K562 (cell line): ENCODE data around the gene RASSF7. TPM values are rescaled to one million over a fixed set of nuclear protein-coding genes. Genes with fewer than 3 reads are reported as not detected.

ENCODE experiments used
- BRF2 ChIP-seq: IDR thresholded peaks from 3 replicates; pipeline ENCODE4 v1.6.1; 2011; ENCODE audit warnings: borderline replicate concordance, mild to moderate bottlenecking; ENCODE audit not compliant: insufficient read length, insufficient read depth
- CHD1 ChIP-seq: fragments of 200-600 bp; sonication (generic); IDR thresholded peaks from one replicate; pipeline ENCODE4 v1.6.1; 2012; ENCODE audit warnings: mild to moderate bottlenecking, moderate library complexity, low read length, inconsistent platforms
- DPF2 ChIP-seq: fragments of 450-650 bp; IDR thresholded peaks from 2 replicates; pipeline ENCODE4 v1.6.1; 2016
- ESRRA ChIP-seq: fragments of 450-650 bp; IDR thresholded peaks from 2 replicates; pipeline ENCODE4 v1.6.1; 2014; ENCODE audit warnings: low read depth, mild to moderate bottlenecking, moderate library complexity, borderline replicate concordance
- SMARCA4 ChIP-seq: fragments of 450-650 bp; IDR thresholded peaks from 2 replicates; pipeline ENCODE4 v1.6.1; 2016
- TAF1 ChIP-seq: IDR thresholded peaks from 2 replicates; pipeline ENCODE4 v1.6.1; 2011; ENCODE audit warnings: mild to moderate bottlenecking, low read length, moderate library complexity; ENCODE audit not compliant: insufficient read depth, control insufficient read depth, severe bottlenecking; ENCODE audit errors: extremely low read depth
- TGIF2 ChIP-seq: sonication (generic); formaldehyde crosslinking; IDR thresholded peaks from 2 replicates; pipeline ENCODE4 v1.8.1; 2022; ENCODE audit warnings: mild to moderate bottlenecking, missing genetic modification reagents, moderate library complexity
- ZBTB40 ChIP-seq, 2 experiments: fragments of 450-650 bp in 1 of 2; sonication (generic) in 1 of 2; formaldehyde crosslinking in 1 of 2; IDR thresholded peaks; 2 replicates each; pipeline versions ENCODE4 v1.7.1 to v1.9.0; 2016 to 2022; ENCODE audit warnings: inconsistent platforms in 1 of 2, mild to moderate bottlenecking in 1 of 2, missing genetic modification reagents in 1 of 2
- polyA plus RNA-seq, 8 experiments: library from polyadenylated mRNA; depleted of rRNA in 4 of 8; stranded (reverse) in 5 of 8; unstranded in 3 of 8; fragments of >200 nt; fragmentation: Nextera tagmentation in 2 of 8; fragmentation: Illumina TruSeq in 1 of 8; extraction: Ambion mirVana in 2 of 8; extraction: Trizol in 1 of 8; gene quantifications; 2 replicates each; pipeline versions ENCODE4 v1.2.1 to v1.2.3, GENCODE V29; 2011 to 2014; ENCODE audit warnings: inconsistent platforms in 1 of 8, missing spikeins in 1 of 8
- total RNA-seq, 7 experiments: library from RNA; depleted of rRNA in 6 of 7; stranded (reverse); fragments of >200 nt in 6 of 7; fragmentation: Illumina TruSeq in 2 of 7; extraction: Trizol in 2 of 7; gene quantifications; 2 replicates each; pipeline versions ENCODE4 v1.2.1 to v1.2.3, GENCODE V29; 2011 to 2021; ENCODE audit warnings: low replicate concordance in 1 of 7
- TF ChIP-seq, protein P1 (sequence below): fragments of 450-650 bp; formaldehyde crosslinking; conservative IDR thresholded peaks from 2 replicates; pipeline ENCODE4 v1.4.0; 2022; ENCODE audit warnings: mild to moderate bottlenecking, missing genetic modification characterization
- TF ChIP-seq, protein P2 (sequence below): sonication (generic); formaldehyde crosslinking; IDR thresholded peaks from 2 replicates; pipeline ENCODE4 v1.8.1; 2023; ENCODE audit warnings: mild to moderate bottlenecking, missing genetic modification reagents

Gene RASSF7
- total and polyA plus RNA-seq, 9 of the 15 experiments (the other 6 are each of a cell fraction or from before 2014, with no cell fraction given), result 0.41 to 45.2 (median 18.6) TPM

DNA sequence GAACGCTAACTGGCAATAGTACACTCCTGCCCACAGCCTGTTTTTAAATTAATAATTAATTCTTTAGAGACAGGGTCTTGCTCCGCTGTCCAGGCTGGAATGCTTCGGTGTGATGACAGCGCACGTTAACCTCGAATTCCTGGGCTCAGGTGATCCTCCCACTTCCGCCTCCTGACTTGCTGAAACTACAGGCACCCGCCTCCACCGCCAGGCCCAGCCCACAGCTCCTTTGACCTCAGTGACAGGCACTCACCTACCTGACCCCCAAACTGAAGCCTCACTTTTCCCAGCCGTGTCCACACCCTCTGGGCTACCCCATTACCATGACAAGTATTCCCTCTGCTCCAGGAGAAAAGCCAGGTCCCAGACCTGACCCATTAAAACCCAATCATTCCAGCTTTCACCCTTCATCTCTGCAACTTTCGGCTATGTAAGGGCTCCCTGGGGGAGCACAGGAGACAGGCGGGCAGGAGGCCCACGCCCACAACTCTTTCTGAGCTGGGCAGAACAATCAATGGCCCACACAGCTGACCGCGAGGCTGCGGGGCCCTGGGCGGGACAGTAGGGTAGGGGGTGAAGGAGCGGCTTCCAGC, 962 bp upstream of the RASSF7 start (continued):
- TF ChIP-seq, protein P1, sequence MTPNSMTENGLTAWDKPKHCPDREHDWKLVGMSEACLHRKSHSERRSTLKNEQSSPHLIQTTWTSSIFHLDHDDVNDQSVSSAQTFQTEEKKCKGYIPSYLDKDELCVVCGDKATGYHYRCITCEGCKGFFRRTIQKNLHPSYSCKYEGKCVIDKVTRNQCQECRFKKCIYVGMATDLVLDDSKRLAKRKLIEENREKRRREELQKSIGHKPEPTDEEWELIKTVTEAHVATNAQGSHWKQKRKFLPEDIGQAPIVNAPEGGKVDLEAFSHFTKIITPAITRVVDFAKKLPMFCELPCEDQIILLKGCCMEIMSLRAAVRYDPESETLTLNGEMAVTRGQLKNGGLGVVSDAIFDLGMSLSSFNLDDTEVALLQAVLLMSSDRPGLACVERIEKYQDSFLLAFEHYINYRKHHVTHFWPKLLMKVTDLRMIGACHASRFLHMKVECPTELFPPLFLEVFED, result no peak
- TF ChIP-seq CHD1 (no peak), SMARCA4 (no peak), ESRRA (peak; percentile 24; the same call in 1 of the 2 replicates), TGIF2 (CRISPR knock-in tag) (no peak), DPF2 (0 out of 2 replicates have a peak, but pooled peaks have one; percentile 11), ZBTB40 (IDR thresholded peaks at IDR 0.05) (no peak), ZBTB40 (CRISPR knock-in tag; IDR thresholded peaks at IDR 0.05) (no peak), TAF1 (no peak), BRF2 (no peak)
- TF ChIP-seq, protein P2, sequence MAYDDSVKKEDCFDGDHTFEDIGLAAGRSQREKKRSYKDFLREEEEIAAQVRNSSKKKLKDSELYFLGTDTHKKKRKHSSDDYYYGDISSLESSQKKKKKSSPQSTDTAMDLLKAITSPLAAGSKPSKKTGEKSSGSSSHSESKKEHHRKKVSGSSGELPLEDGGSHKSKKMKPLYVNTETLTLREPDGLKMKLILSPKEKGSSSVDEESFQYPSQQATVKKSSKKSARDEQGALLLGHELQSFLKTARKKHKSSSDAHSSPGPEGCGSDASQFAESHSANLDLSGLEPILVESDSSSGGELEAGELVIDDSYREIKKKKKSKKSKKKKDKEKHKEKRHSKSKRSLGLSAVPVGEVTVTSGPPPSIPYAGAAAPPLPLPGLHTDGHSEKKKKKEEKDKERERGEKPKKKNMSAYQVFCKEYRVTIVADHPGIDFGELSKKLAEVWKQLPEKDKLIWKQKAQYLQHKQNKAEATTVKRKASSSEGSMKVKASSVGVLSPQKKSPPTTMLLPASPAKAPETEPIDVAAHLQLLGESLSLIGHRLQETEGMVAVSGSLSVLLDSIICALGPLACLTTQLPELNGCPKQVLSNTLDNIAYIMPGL, result no peak
